HG02884 (cell line): ENCODE results near the gene CRYZL1.
"Not testable (repeated sequence)": the region's sequence is repeated elsewhere in the genome, so short reads cannot be mapped to it uniquely, and the experiment has no call there.

Experiments
- ATAC-seq: cut with Tn5 transposase; IDR thresholded peaks from one replicate; pipeline ENCODE4 v1.9.1; 2021; ENCODE audit warnings: mild to moderate bottlenecking, moderate library complexity; ENCODE audit not compliant: unreplicated experiment

Gene CRYZL1

GRCh38 chr21:33641352-33642026 lies at the start of gene CRYZL1:
Gene CRYZL1, minus strand, starts transcription at chr21:33641741. Its CDS starts 10,190 bp downstream, at chr21:33631551.
- peak; percentile 78 for ATAC-seq

- no peak for ATAC-seq
These were observed 49.3 kb upstream of the CRYZL1 start for GRCh38 chr21:33690874-33691273.

- no peak for ATAC-seq
These were observed 46.8 kb upstream of the CRYZL1 start for GRCh38 chr21:33688353-33688752.

- ATAC-seq: no peak
These were observed 46.1 kb upstream of the CRYZL1 start for GRCh38 chr21:33687634-33688033.

GRCh38 chr21:33686386-33686785 lies 44.8 kb upstream of the CRYZL1 start:
- ATAC-seq: no peak

- ATAC-seq: no peak
These were observed 44.2 kb upstream of the CRYZL1 start for GRCh38 chr21:33685613-33686197.

GRCh38 chr21:33684923-33685560 lies 43.5 kb upstream of the CRYZL1 start:
- ATAC-seq: no peak

- ATAC-seq: no peak
These were observed 42.5 kb upstream of the CRYZL1 start for GRCh38 chr21:33684068-33684467.

GRCh38 chr21:33682992-33683627 lies 41.6 kb upstream of the CRYZL1 start:
- ATAC-seq: no peak

GRCh38 chr21:33680870-33681269 lies 39.3 kb upstream of the CRYZL1 start:
- ATAC-seq: no peak

GRCh38 chr21:33677450-33677849 lies 35.9 kb upstream of the CRYZL1 start:
- no peak for ATAC-seq

- not testable (repeated sequence) for ATAC-seq
These were observed 35.1 kb upstream of the CRYZL1 start for GRCh38 chr21:33676666-33677065.

GRCh38 chr21:33674226-33674625 lies 32.7 kb upstream of the CRYZL1 start:
- no peak for ATAC-seq

- no peak for ATAC-seq
These were observed 31.9 kb upstream of the CRYZL1 start for GRCh38 chr21:33673473-33673872.

- no peak for ATAC-seq
These were observed 28.8 kb upstream of the CRYZL1 start for GRCh38 chr21:33670076-33670978.

GRCh38 chr21:33668620-33669019 lies 27.1 kb upstream of the CRYZL1 start:
- ATAC-seq: no peak

- ATAC-seq: no peak
These were observed 26.6 kb upstream of the CRYZL1 start for GRCh38 chr21:33668180-33668579.

GRCh38 chr21:33667636-33668035 lies 26.1 kb upstream of the CRYZL1 start:
- ATAC-seq: no peak

- no peak for ATAC-seq
These were observed 24.6 kb upstream of the CRYZL1 start for GRCh38 chr21:33666153-33666552.

- no peak for ATAC-seq
These were observed 22.6 kb upstream of the CRYZL1 start for GRCh38 chr21:33664135-33664534.

- ATAC-seq: no peak
These were observed 21.7 kb upstream of the CRYZL1 start for GRCh38 chr21:33663241-33663640.
